ENCODE data around the gene CHAT.

The CHAT gene

DNA sequence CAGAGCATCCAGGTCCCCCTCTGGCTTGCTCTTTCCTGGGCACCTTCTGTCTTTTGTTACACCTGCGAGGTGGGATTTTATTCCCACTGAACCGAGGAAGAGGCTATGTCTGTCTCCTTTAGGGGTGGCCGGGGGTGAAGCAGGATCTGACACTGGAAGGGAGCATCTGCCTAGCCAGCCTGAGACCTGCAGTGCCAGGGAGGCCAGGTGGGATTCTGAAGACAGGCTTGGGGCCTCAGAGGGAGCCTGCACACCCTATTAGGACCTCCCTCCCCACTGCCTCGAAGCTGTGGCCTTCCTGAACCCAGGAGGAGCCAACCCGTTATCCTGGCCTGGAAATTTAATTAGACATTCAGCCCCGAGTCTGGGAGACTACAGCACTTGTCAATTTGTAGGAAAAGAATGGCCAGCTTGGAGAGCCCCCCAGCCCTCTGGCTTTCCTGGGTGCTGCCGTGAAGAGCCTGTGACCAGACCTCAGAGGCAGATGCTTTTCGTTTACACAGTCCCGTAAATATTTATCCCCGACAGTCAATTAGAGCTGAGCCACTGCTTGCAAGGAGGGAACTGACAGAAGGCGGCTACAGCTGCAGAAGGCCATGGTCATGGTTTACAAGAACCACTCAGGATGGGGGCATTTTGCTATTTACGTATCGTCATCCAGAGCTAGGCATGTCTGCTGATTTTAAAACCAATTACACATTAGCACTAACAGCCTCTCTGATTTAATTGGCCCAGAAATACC, 19.7 kb downstream of the CHAT start:
- POLR2A ChIA-PET, result interaction anchor here (0.5 to 0.6 kb wide), 2 partner anchors 245 to 284 kb away, joined by 3 to 6 read pairs; no protein-coding TSS in a partner anchor
- H3K36me3 ChIP-seq (ENCODE audit: control insufficient read depth in 2 of 2, insufficient read depth in 1 of 2, low read length in 2 of 2), result no peaks in the 10 kb centered on the region
- H3K27ac ChIP-seq (ENCODE audit: extremely low read depth, low read depth, low read length), result no peak overlapping the region
- no peaks in the 10 kb centered on the region for H3K4me1 ChIP-seq (ENCODE audit: control insufficient read depth, insufficient read depth, low read length)
- CTCF ChIA-PET, result interaction anchor here (1.0 kb wide), 1 partner anchor 12 kb away, joined by 3 read pairs; no protein-coding TSS in a partner anchor
- no peaks in the 10 kb centered on the region for H3K9me3 ChIP-seq (ENCODE audit: control insufficient read depth, insufficient read depth, low read depth, low read length)
- TF ChIP-seq ZNF2 (tag by site-specific recombination; IDR thresholded peaks at IDR 0.05) (no peak), TRIM28 (IDR thresholded peaks at IDR 0.05; ENCODE audit: borderline replicate concordance, low read length) (no peak), TCF7L2 (IDR thresholded peaks at IDR 0.05; ENCODE audit: borderline replicate concordance, low read depth, low read length) (no peak), ZNF394 (tag by site-specific recombination; IDR thresholded peaks at IDR 0.05; ENCODE audit: borderline replicate concordance) (no peak), ZNF76 (tag by site-specific recombination; IDR thresholded peaks at IDR 0.05; ENCODE audit: borderline replicate concordance, low read depth) (no peak), ZNF114 (tag by site-specific recombination; IDR thresholded peaks at IDR 0.05) (no peak)
- TF ChIP-seq, protein P1, sequence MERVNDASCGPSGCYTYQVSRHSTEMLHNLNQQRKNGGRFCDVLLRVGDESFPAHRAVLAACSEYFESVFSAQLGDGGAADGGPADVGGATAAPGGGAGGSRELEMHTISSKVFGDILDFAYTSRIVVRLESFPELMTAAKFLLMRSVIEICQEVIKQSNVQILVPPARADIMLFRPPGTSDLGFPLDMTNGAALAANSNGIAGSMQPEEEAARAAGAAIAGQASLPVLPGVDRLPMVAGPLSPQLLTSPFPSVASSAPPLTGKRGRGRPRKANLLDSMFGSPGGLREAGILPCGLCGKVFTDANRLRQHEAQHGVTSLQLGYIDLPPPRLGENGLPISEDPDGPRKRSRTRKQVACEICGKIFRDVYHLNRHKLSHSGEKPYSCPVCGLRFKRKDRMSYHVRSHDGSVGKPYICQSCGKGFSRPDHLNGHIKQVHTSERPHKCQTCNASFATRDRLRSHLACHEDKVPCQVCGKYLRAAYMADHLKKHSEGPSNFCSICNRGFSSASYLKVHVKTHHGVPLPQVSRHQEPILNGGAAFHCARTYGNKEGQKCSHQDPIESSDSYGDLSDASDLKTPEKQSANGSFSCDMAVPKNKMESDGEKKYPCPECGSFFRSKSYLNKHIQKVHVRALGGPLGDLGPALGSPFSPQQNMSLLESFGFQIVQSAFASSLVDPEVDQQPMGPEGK (tag by site-specific recombination; IDR thresholded peaks at IDR 0.05), result no peak
- TF ChIP-seq, protein P2, sequence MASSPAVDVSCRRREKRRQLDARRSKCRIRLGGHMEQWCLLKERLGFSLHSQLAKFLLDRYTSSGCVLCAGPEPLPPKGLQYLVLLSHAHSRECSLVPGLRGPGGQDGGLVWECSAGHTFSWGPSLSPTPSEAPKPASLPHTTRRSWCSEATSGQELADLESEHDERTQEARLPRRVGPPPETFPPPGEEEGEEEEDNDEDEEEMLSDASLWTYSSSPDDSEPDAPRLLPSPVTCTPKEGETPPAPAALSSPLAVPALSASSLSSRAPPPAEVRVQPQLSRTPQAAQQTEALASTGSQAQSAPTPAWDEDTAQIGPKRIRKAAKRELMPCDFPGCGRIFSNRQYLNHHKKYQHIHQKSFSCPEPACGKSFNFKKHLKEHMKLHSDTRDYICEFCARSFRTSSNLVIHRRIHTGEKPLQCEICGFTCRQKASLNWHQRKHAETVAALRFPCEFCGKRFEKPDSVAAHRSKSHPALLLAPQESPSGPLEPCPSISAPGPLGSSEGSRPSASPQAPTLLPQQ (tag by site-specific recombination; IDR thresholded peaks at IDR 0.05), result no peak
- no peak overlapping the region for H3K4me3 ChIP-seq (ENCODE audit: low read depth, low read length)

DNA sequence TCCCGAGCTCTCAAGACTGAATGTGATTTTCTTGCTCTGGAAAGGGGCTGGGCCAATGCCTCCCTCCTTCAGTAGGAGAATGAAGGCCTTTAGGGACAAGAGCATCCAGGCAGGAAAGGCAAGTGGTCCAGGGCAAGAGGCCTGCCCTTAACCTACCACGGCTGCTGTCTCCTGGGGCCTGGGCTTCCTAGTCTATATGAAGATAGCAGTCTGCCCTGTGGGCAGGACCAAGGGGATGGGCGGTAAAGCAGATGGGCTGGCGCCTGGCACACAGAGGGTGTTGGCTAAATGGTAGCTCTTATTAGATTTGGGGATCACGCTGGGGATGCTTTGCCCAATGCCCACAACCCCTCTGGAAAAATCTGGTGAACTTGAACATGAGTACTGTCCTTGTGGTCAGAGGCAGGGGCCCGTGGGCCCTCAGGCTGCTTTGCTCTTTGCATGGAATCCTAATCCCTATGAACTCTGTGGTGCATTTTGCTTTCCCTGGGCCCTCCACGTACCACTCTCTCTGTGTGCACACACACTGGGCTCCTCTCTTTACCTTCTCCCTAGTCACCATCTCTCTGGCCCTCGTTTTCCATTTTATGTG, 20.3 kb downstream of the CHAT start:
- no peaks in the 10 kb centered on the region for H3K36me3 ChIP-seq (ENCODE audit: control insufficient read depth in 2 of 2, insufficient read depth in 1 of 2, low read length in 2 of 2)
- ChIA-PET POLR2A (no interaction called here), CTCF (interaction anchor here (1.0 kb wide), 1 partner anchor 12 kb away, joined by 3 read pairs; no protein-coding TSS in a partner anchor)
- H3K9me3 ChIP-seq (ENCODE audit: control insufficient read depth, insufficient read depth, low read depth, low read length), result no peaks in the 10 kb centered on the region
- no peak overlapping the region for H3K4me3 ChIP-seq (ENCODE audit: low read depth, low read length)
- no peak overlapping the region for H3K27ac ChIP-seq (ENCODE audit: extremely low read depth, low read depth, low read length)
- H3K4me1 ChIP-seq (ENCODE audit: control insufficient read depth, insufficient read depth, low read length), result no peaks in the 10 kb centered on the region
- TF ChIP-seq ZNF654 (tag by site-specific recombination; IDR thresholded peaks at IDR 0.05; ENCODE audit: low read depth) (no peak), ZNF239 (tag by site-specific recombination; IDR thresholded peaks at IDR 0.05) (no peak), ZNF138 (tag by site-specific recombination; IDR thresholded peaks at IDR 0.05; ENCODE audit: borderline replicate concordance) (no peak), ZNF341 (tag by site-specific recombination; IDR thresholded peaks at IDR 0.05; ENCODE audit: low read depth) (no peak), MZF1 (tag by site-specific recombination; IDR thresholded peaks at IDR 0.05; ENCODE audit: borderline replicate concordance) (no peak), ZNF19 (tag by site-specific recombination; IDR thresholded peaks at IDR 0.05; ENCODE audit: low read depth) (no peak), ZNF248 (tag by site-specific recombination; IDR thresholded peaks at IDR 0.05) (no peak), KLF8 (tag by site-specific recombination; IDR thresholded peaks at IDR 0.05) (no peak), HOXD13 (CRISPR knock-in tag; IDR thresholded peaks at IDR 0.05; ENCODE audit: borderline replicate concordance) (no peak), ZFHX2 (tag by site-specific recombination; conservative IDR thresholded peaks at IDR 0.05) (no peak), SP2 (tag by site-specific recombination; IDR thresholded peaks at IDR 0.05) (no peak), ZNF658 (tag by site-specific recombination; IDR thresholded peaks at IDR 0.05) (no peak), ZNF792 (tag by site-specific recombination; IDR thresholded peaks at IDR 0.05) (no peak)
- TF ChIP-seq, protein P3, sequence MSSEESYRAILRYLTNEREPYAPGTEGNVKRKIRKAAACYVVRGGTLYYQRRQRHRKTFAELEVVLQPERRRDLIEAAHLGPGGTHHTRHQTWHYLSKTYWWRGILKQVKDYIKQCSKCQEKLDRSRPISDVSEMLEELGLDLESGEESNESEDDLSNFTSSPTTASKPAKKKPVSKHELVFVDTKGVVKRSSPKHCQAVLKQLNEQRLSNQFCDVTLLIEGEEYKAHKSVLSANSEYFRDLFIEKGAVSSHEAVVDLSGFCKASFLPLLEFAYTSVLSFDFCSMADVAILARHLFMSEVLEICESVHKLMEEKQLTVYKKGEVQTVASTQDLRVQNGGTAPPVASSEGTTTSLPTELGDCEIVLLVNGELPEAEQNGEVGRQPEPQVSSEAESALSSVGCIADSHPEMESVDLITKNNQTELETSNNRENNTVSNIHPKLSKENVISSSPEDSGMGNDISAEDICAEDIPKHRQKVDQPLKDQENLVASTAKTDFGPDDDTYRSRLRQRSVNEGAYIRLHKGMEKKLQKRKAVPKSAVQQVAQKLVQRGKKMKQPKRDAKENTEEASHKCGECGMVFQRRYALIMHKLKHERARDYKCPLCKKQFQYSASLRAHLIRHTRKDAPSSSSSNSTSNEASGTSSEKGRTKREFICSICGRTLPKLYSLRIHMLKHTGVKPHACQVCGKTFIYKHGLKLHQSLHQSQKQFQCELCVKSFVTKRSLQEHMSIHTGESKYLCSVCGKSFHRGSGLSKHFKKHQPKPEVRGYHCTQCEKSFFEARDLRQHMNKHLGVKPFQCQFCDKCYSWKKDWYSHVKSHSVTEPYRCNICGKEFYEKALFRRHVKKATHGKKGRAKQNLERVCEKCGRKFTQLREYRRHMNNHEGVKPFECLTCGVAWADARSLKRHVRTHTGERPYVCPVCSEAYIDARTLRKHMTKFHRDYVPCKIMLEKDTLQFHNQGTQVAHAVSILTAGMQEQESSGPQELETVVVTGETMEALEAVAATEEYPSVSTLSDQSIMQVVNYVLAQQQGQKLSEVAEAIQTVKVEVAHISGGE (tag by site-specific recombination; conservative IDR thresholded peaks at IDR 0.05; ENCODE audit: low read depth), result no peak
- TF ChIP-seq, protein P4, sequence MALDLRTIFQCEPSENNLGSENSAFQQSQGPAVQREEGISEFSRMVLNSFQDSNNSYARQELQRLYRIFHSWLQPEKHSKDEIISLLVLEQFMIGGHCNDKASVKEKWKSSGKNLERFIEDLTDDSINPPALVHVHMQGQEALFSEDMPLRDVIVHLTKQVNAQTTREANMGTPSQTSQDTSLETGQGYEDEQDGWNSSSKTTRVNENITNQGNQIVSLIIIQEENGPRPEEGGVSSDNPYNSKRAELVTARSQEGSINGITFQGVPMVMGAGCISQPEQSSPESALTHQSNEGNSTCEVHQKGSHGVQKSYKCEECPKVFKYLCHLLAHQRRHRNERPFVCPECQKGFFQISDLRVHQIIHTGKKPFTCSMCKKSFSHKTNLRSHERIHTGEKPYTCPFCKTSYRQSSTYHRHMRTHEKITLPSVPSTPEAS (tag by site-specific recombination; IDR thresholded peaks at IDR 0.05), result no peak
- TF ChIP-seq, protein P5, sequence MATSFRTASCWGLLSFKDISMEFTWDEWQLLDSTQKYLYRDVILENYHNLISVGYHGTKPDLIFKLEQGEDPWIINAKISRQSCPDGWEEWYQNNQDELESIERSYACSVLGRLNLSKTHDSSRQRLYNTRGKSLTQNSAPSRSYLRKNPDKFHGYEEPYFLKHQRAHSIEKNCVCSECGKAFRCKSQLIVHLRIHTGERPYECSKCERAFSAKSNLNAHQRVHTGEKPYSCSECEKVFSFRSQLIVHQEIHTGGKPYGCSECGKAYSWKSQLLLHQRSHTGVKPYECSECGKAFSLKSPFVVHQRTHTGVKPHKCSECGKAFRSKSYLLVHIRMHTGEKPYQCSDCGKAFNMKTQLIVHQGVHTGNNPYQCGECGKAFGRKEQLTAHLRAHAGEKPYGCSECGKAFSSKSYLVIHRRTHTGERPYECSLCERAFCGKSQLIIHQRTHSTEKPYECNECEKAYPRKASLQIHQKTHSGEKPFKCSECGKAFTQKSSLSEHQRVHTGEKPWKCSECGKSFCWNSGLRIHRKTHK (tag by site-specific recombination; IDR thresholded peaks at IDR 0.05), result no peak
